NK-92 treated with Interleukin-12 subunit alpha and Interleukin-12 subunit beta, amount 100 ng/mL, for 24 hours (cell line): Measurements from ENCODE around the gene PRKCA.
A peak's percentile ranks its signal among the peaks of the same experiment; 100 is the strongest.
"Not testable (repeated sequence)": the region's sequence is repeated elsewhere in the genome, so short reads cannot be mapped to it uniquely, and the experiment has no call there.

Source experiments
- DNase-seq: peaks from one replicate; lab custom pipeline; 2025; lab: John Stamatoyannopoulos, UW

Gene PRKCA

DNA sequence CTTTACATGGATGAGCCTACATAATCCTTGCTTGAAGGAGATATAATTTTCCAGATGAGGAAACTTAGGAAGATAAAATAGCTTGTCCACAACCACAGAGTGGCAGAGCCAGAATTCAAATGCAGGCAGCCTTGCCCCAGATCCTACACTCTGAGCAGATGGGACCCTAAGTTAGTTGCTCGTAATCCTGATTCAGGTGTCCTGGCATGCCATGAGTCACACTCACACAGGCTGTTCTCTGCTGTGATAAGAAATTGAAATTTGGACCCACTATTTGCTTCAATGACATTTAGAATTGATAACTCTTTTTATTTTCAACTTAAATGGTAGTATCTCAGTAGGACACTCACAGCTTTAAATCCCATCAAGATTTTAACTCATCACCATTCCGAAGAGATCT, 381.8 kb downstream of the PRKCA start:
- DNase-seq = no peak

GRCh38 chr17:66684731-66685130, 382.3 kb downstream of the PRKCA start:
- no peak for DNase-seq

DNA sequence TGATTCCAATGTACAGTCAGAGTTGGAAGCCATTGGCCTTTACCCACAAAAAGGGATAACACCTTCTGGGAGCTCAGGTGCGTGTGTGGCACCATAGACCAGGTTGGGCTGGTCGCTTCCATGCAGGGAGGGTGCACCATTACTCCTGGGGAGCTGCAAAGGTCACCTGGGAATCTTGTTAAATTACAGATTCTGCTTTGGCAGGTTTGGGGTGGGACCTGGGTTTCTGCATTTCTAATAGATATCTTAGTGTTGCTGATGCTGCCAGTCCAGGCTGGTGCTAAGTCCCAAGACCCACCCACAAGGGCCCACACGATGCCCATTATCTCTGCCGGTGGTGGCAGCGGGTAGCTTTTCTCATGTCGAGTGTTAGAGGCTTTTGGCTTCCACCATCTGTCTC, 384.2 kb downstream of the PRKCA start:
- no peak for DNase-seq

- no peak for DNase-seq
Measured at GRCh38 chr17:66687570-66688284, 385.3 kb downstream of the PRKCA start.

DNA sequence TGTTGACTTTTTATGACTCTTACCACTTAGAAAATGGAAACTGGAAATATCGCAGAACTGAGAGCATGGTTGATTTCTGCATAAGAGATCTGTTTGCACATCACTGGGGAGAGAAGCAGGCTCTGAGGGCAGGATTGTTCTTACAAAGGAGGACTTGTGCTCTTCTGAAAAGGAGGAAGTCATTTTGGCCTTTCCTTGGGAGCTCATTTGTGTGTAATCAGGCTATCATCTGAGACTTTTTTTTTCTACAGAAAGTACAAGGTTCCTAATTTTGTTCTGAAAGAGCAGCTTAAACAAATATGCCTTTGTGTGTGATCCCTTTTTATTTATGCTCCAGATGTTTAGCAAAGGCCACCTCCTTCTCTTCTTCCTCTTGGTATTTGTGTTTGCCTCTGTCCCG, 386.8 kb downstream of the PRKCA start:
- no peak for DNase-seq

DNA sequence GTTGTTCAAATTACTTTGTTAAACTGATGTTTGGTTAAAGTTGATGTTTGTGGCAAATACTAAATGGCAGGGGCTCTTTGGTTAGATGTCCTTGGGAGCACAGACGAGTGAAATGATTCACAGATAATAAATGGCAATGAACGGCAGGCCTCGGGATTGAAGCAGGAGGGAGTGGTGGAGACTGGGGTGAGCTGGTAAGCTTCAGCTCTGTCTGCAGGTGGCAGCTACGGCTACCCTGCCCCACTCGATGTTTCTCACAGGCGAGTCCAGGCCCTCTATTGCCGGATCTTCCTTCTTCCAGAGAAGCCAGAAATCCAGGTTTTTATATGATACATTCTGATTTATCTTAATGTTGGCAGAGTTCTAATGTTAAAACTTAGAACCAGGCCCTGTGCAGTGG, 387.8 kb downstream of the PRKCA start:
- no peak for DNase-seq

DNA sequence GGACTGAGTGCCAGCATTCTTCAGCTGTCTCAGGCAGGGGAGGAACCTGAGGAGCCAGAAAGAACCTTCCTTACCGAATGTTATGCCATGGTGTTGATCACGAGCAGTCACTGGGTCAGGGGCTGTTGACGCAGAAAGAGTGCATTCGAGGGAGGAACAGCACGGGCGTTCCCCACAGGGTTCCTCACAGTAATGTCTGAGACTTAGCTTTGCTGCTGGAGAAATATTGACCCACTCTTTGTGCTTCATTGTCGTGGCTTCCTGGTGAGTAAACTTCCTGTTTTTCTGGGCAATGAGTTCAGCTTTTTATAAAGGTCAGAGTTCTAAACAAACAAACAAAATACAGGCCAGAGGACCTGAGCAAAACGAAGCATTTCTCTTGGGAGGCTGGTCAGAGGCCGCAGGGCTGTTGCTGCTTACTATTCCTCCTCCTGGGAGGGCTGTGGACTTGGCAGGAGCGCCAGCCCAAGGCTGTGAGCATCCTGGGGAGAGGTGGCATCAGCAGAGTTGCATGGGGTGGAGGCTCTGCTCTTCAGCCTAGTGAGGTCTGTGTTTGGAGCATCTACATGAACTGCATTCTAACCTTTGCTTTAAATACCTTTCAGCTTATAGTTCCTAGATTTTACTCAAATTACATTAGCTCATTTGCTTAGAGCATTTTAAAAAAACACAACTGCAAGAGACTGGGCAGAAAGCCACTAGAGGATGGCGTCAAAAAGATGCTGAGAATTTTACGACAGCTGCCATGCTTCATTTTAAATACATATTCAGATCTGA, 389.4 kb downstream of the PRKCA start:
- peak; percentile 70 for DNase-seq

GRCh38 chr17:66692421-66692690, 389.9 kb downstream of the PRKCA start:
- DNase-seq = peak; percentile 39

GRCh38 chr17:66695098-66695497, 392.7 kb downstream of the PRKCA start:
- DNase-seq = no peak

GRCh38 chr17:66698270-66698669, 395.9 kb downstream of the PRKCA start:
- DNase-seq = no peak

- no peak for DNase-seq
Measured at GRCh38 chr17:66701462-66701861, 399.0 kb downstream of the PRKCA start.

DNA sequence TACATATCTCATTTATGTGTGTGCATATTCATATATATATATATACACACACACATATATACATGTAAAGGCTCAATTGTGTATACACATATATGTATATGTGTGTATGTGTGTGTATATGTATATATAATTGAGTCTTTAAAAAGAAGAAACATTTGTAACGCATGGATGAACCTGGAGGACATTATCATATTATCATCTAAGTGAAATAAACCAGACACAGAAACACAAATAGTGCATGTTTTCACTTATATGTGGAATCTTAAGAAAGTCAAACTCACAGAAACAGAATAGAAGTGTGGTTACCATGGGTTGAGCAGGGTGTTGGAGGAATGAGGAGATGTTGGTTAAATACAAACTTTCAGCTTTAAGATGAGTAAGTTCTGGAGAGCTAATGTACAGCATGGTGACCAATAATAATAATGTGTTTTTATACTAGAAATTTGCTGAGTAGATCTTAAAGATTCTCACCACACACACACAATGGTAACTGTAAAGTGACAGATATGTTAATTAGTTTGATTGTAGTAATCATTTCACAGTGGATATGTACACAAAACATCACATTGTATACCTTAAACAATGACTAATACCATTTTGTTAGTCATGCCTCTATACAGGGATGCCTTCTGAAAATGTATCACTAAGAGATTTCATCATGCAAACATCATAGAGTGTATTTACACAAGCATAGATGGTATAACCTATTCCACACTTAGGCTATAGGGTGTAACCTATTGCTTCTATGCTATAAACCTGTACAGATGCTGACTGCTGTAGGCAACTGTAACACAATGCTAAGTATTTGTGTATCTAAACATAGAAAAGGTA, 399.9 kb downstream of the PRKCA start:
- no peak for DNase-seq

- no peak for DNase-seq
Measured at GRCh38 chr17:66704858-66705520, 402.6 kb downstream of the PRKCA start.

DNA sequence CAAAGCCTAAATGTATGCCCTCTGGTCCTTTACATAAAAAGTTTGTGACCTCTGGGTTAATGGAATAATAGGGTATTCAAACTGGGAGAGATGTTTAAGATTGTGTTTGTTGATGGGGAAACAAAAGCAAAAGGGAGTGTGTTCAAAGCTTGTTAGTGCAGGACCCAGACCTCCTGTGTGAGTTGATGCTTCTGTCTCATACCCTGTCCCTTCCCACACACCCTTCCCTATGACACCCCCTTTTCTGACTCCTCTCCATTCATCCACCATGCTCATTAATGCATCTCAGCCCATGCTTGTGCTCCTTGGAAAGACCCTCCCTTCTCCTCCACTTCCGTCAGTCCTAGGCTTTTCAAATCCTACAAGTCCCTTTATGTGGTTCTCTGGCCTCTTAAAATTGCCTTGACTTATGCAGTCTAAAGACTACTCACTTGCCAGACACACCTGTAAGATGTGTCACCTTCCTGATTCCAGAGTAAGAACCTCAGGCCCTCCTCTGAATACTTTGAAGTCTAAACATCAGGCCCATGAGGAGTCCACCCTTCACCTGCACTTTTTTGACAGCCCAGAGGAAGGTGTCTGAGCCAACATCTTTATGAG, 404.5 kb downstream of the PRKCA start:
- DNase-seq = no peak

DNA sequence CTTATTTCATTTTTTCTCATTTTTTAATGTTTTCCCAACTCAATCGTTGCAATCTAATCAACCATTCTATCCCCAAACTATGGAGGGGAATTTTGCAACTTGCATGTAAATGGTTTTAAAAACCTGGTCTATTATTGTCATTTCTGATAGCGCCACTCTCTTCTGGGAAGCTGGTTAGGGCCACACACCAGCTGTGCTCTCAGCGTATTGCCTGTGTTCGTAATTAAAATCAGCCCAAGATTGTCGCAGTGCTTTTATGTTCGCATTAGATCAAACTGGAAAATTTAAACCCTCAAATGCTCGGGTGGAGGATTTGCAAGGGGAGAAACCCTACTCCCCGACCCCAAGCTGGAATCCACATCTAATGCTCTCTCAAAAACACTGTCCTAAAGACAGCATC, 409.0 kb downstream of the PRKCA start:
- no peak for DNase-seq

GRCh38 chr17:66711881-66712321, 409.5 kb downstream of the PRKCA start:
- peak; percentile 54 for DNase-seq

DNA sequence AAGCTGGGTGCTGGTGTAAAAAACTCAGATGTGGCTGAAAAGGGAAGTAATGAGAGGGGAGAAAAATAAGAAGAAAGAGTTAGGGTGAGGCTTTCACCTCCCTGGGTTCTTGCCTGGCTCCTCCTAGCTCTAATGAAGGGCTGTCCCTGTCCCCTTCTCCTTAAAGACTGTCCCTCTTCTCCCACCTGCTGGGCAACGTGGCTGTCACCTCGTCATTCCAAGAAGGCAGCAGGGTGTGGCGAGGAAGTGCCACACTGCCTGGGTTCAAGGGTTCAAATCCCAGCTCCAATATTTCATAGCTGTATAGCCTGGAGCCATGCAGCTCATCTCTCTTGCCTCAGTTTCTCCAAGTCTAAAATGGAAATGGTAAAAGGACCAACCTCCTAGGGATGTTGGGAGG, 410.0 kb downstream of the PRKCA start:
- DNase-seq = no peak

DNA sequence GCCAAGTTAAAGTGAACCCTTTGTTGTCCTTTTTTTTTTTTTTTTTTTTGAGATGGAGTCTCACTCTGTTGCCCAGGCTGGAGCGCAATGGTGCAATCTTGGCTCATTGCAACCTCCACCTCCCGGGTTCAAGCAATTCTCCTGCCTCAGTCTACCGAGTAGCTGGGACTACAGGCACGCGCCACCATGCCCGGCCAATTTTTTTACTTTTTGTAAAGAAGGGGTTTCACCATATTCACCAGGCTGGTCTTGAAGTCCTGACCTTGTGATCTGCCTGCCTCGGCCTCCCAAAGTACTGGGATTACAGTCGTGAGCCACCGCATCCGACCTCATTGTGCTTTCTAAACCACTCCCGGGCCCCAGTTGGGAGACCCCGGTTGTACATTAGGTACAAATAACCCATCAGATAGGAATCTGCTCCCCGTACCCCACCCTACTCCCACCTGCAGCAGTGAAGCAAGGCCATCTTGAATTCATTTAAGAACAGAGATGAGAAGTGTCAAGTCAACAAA, 410.7 kb downstream of the PRKCA start:
- DNase-seq = not testable (repeated sequence)

- DNase-seq = peak; percentile 80
Measured at GRCh38 chr17:66713533-66714042, 411.2 kb downstream of the PRKCA start.

- peak; percentile 70 for DNase-seq
Measured at GRCh38 chr17:66714046-66715023, 411.9 kb downstream of the PRKCA start.
